ENCODE results near the gene PRSS8.

- TF ChIP-seq TEAD4 (IDR thresholded peaks at IDR 0.05): no peak
- TF ChIP-seq EP300 (IDR thresholded peaks at IDR 0.05; ENCODE audit: borderline replicate concordance): no peak
- TF ChIP-seq CEBPB (IDR thresholded peaks at IDR 0.05): no peak
- TF ChIP-seq NFIC (IDR thresholded peaks at IDR 0.05): no peak
- TF ChIP-seq YY1 (IDR thresholded peaks at IDR 0.05; ENCODE audit: low read depth): no peak
- TF ChIP-seq RAD21 (IDR thresholded peaks at IDR 0.05; ENCODE audit: low read depth): no peak
- no peak for TF ChIP-seq TCF12 (IDR thresholded peaks at IDR 0.05; ENCODE audit: low read depth)
- no peak for TF ChIP-seq TAF1 (IDR thresholded peaks at IDR 0.05; ENCODE audit: low read depth)
- TF ChIP-seq USF1 (IDR thresholded peaks at IDR 0.05): no peak
- TF ChIP-seq REST (IDR thresholded peaks at IDR 0.05; ENCODE audit: low read depth): no peak
- no peak for TF ChIP-seq CREB1 (IDR thresholded peaks at IDR 0.05; ENCODE audit: low read depth)
- TF ChIP-seq MAX (IDR thresholded peaks at IDR 0.05): no peak
- TF ChIP-seq FOXM1 (IDR thresholded peaks at IDR 0.05; ENCODE audit: borderline replicate concordance, low read depth): no peak
- TF ChIP-seq EGR1 (IDR thresholded peaks at IDR 0.05): no peak
Measured at GRCh38 chr16:31157136-31157535, 21.6 kb upstream of the PRSS8 start.
